Measurements from ENCODE around the gene TRIM33. TPM values are rescaled to one million over a fixed set of nuclear protein-coding genes. Genes with fewer than 3 reads are reported as not detected.

TRIM33 gene
- total RNA-seq, 4 donors from 2014 or later = 29.2 to 40.7 (median 33.7) TPM

- no peak for TF ChIP-seq CTCF (IDR thresholded peaks at IDR 0.05)
- no peak for DNase-seq (ENCODE audit: low spot score)
- no peak for ATAC-seq (ENCODE audit: low FRiP score)
These were observed 7.0 kb downstream of the TRIM33 start for GRCh38 chr1:114503916-114504422.

GRCh38 chr1:114502080-114502479, 8.9 kb downstream of the TRIM33 start:
- no peak for TF ChIP-seq CTCF (IDR thresholded peaks at IDR 0.05)
- ATAC-seq (ENCODE audit: low FRiP score) (no peak), DNase-seq (ENCODE audit: low spot score) (no peak)

- ATAC-seq (ENCODE audit: low FRiP score) (no peak), DNase-seq (ENCODE audit: low spot score) (no peak)
- no peak for TF ChIP-seq CTCF (IDR thresholded peaks at IDR 0.05)
These were observed 11.5 kb downstream of the TRIM33 start for GRCh38 chr1:114499478-114499877.

GRCh38 chr1:114496089-114496488, 14.9 kb downstream of the TRIM33 start:
- no peak for TF ChIP-seq CTCF (IDR thresholded peaks at IDR 0.05)
- no peak for ATAC-seq (ENCODE audit: low FRiP score)
- DNase-seq (ENCODE audit: low spot score) = no peak

GRCh38 chr1:114495486-114495885, 15.5 kb downstream of the TRIM33 start:
- no peak for DNase-seq (ENCODE audit: low spot score)
- ATAC-seq (ENCODE audit: low FRiP score) = no peak
- TF ChIP-seq CTCF (IDR thresholded peaks at IDR 0.05) = no peak

- ATAC-seq (ENCODE audit: low FRiP score) (no peak), DNase-seq (ENCODE audit: low spot score) (no peak)
- TF ChIP-seq CTCF (IDR thresholded peaks at IDR 0.05) = no peak
These were observed 18.0 kb downstream of the TRIM33 start for GRCh38 chr1:114492978-114493377.

- DNase-seq (ENCODE audit: low spot score) (no peak), ATAC-seq (ENCODE audit: low FRiP score) (no peak)
- no peak for TF ChIP-seq CTCF (IDR thresholded peaks at IDR 0.05)
These were observed 20.7 kb downstream of the TRIM33 start for GRCh38 chr1:114490274-114490693.

Measured in omental fat pad (tissue), 4 donors.